ENCODE results near the gene MCF2L.

DNA sequence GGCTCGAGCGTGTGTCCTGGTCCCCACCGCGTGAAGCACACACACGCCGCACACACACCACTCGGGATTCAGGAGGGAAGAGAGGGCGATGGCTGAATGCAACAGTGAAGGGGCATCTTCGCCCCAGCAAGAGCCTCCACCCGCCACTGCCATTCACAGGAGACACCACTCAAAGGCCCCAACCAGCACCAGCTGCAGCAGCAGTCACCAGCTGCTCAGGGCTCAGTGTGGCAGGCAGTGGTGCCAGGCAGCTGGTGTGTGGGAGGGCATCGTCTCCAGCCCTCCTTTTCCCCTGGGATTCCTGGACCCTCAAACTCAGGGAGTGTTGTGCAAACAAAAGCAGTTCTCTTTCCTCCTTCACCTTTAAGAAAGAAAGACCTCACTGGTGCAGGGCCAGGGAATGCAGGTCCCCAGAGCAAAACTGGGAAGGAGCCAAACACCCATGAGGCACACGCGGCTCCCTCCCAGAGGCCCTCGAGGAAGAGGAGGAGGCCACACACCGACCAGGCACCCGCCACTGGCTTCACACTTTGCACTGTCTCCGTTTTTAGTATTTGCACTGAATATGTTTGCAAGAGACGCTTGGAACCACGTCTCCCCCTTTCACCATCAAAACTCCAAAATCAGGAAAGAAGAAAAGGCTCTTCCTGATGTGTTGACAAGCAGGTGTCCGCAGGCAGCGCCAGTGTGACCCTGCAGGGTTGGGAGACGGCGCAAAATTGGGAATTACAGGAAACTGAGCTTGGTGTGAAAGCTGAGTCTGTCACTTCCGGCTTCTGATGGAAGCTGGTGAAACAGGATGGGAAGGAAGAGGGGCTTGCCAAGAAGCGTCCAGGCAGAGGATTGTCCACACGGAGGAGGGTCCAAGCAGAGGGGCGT lies 110.1 kb downstream of the MCF2L start:
- TF ChIP-seq, protein P1, sequence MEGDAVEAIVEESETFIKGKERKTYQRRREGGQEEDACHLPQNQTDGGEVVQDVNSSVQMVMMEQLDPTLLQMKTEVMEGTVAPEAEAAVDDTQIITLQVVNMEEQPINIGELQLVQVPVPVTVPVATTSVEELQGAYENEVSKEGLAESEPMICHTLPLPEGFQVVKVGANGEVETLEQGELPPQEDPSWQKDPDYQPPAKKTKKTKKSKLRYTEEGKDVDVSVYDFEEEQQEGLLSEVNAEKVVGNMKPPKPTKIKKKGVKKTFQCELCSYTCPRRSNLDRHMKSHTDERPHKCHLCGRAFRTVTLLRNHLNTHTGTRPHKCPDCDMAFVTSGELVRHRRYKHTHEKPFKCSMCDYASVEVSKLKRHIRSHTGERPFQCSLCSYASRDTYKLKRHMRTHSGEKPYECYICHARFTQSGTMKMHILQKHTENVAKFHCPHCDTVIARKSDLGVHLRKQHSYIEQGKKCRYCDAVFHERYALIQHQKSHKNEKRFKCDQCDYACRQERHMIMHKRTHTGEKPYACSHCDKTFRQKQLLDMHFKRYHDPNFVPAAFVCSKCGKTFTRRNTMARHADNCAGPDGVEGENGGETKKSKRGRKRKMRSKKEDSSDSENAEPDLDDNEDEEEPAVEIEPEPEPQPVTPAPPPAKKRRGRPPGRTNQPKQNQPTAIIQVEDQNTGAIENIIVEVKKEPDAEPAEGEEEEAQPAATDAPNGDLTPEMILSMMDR (IDR thresholded peaks at IDR 0.05) = no peak
- TF ChIP-seq POLR2A (IDR thresholded peaks at IDR 0.05) = no peak
